ENCODE results near the gene FAM204A.

DNA sequence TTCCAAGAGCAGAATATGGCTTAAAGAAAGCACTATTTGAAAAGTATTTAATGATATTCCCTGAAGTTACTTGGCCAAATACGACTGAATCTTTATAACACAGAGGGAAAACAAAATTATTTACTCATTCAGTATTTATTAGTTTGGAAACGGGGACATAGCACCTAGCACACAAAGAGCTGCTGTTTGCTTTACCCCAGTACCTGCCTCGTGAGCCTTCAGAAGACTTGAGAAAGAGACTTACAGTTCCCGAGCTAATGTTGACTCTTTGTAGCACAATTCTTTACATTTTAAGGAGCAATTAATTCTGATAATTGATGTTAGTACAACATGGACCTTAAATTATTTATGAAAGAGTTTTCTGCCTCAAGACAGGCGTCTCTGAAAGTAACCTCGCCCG lies 88.7 kb downstream of the FAM204A start:
- TF ChIP-seq TAF1 (IDR thresholded peaks at IDR 0.05; ENCODE audit: borderline replicate concordance, low read depth, low read length) = no peak
- no peak for TF ChIP-seq POLR2A (IDR thresholded peaks at IDR 0.05; ENCODE audit: low read depth, low read length)
- TF ChIP-seq POLR2AphosphoS5 (IDR thresholded peaks at IDR 0.05; ENCODE audit: low read depth, low read length) = no peak
